Left lung (tissue), 10 donors: ENCODE results near the gene SMIM7. TPM values are rescaled to one million over a fixed set of nuclear protein-coding genes. Genes with fewer than 3 reads are reported as not detected.
A peak's percentile ranks its signal among the peaks of the same experiment; 100 is the strongest.

Experiments used
- ATAC-seq: fragments of 200-7000 bp; cut with Tn5 transposase; one replicate; pipeline ENCODE4 v1.9.1; 2020; ENCODE audit warnings: moderate library complexity
- DNase-seq, 4 donors: peaks; one replicate each; pipeline ENCODE4 v3.0.0-alpha.2; 2013 to 2020
- H3K27ac ChIP-seq, 2 donors: fragments of 200-600 bp; sonication (generic) in 1 of 2; one replicate each; pipeline versions ENCODE4 v1.5.0 to v1.8.0; 2020 to 2021
- H3K27me3 ChIP-seq, 2 donors: fragments of 200-600 bp; sonication (generic) in 1 of 2; one replicate each; pipeline versions ENCODE4 v1.5.0 to v1.8.0; 2020 to 2021
- H3K36me3 ChIP-seq, 2 donors: fragments of 200-600 bp; sonication (generic) in 1 of 2; one replicate each; pipeline versions ENCODE4 v1.5.0 to v1.8.0; 2020 to 2021
- H3K4me1 ChIP-seq, 2 donors: fragments of 200-600 bp; one replicate each; pipeline ENCODE4 v1.8.0; 2021
- H3K4me3 ChIP-seq, 2 donors: fragments of 200-600 bp; sonication (generic) in 1 of 2; one replicate each; pipeline versions ENCODE4 v1.5.0 to v1.8.0; 2020 to 2021; ENCODE audit warnings: mild to moderate bottlenecking in 1 of 2
- H3K9me3 ChIP-seq, 2 donors: fragments of 200-600 bp; sonication (generic) in 1 of 2; one replicate each; pipeline versions ENCODE4 v1.5.0 to v1.8.0; 2020 to 2021
- intact Hi-C, 2 donors: fragments of 100-400 bp; cut with DNase I; formaldehyde crosslinking; loops; one replicate each; pipeline versions ENCODE4 v1.11.2 to v1.14.2; 2022
- polyA plus RNA-seq, 6 donors: library from polyadenylated mRNA; unstranded; fragments of 120-200 nt; gene quantifications; one replicate each; pipeline ENCODE4 v1.2.1, GENCODE V29; 2013; ENCODE audit not compliant: insufficient read length in 6 of 6
- total RNA-seq, 2 donors: library from RNA; stranded (reverse); fragmentation: NEBNext Ultra II Directional; extraction: Animal tissue kit (Norgen Biotek cat#: 25700); gene quantifications; one replicate each; pipeline ENCODE4 v1.2.1, GENCODE V29; 2021
- TF ChIP-seq, protein P1 (sequence below), 2 donors: fragments of 200-600 bp; sonication (generic) in 1 of 2; IDR thresholded peaks; one replicate each; pipeline versions ENCODE4 v1.5.0 to v1.8.0; 2021; ENCODE audit warnings: antibody characterized with exemption in 2 of 2
- donor health status: DM: no; HTN: yes; CAD: no.
- donor health status: DM: no; HTN: no; CAD: no.

Gene SMIM7
- total and polyA plus RNA-seq, 8 donors: 70.7 to 112 (median 99.6) TPM

DNA sequence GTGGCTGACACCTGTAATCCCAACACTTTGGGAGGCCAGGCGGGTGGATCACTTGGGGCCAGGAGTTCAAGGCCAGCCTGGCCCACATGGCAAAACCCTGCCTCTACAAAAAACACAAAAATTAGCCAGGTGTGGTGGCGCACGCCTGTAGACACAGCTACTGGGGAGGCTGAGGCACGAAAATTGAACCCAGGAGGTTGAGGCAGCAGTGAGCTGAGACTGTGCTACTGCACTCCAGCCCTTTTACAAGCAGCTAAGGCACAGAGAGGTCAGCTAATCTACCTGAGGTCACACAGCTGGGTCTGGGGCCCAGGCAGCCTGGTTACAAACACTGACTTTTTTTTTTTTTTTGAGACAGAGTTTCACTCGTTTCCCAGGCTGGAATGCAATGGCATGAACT lies 59.1 kb downstream of the SMIM7 start:
- H3K9me3 ChIP-seq: no peaks in the 10 kb centered on the region
- peaks cover 0 to 12% of the 10 kb centered on the region in 2 donors for H3K4me1 ChIP-seq
- no peak overlapping the region for H3K27ac ChIP-seq
- ATAC-seq (no peak), DNase-seq (no peak)
- no peaks in the 10 kb centered on the region for H3K36me3 ChIP-seq
- intact Hi-C loops: no loop called here
- H3K27me3 ChIP-seq: no peaks in the 10 kb centered on the region
- TF ChIP-seq, protein P1, sequence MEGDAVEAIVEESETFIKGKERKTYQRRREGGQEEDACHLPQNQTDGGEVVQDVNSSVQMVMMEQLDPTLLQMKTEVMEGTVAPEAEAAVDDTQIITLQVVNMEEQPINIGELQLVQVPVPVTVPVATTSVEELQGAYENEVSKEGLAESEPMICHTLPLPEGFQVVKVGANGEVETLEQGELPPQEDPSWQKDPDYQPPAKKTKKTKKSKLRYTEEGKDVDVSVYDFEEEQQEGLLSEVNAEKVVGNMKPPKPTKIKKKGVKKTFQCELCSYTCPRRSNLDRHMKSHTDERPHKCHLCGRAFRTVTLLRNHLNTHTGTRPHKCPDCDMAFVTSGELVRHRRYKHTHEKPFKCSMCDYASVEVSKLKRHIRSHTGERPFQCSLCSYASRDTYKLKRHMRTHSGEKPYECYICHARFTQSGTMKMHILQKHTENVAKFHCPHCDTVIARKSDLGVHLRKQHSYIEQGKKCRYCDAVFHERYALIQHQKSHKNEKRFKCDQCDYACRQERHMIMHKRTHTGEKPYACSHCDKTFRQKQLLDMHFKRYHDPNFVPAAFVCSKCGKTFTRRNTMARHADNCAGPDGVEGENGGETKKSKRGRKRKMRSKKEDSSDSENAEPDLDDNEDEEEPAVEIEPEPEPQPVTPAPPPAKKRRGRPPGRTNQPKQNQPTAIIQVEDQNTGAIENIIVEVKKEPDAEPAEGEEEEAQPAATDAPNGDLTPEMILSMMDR (IDR thresholded peaks at IDR 0.05): no peak
- H3K4me3 ChIP-seq: no peak overlapping the region

DNA sequence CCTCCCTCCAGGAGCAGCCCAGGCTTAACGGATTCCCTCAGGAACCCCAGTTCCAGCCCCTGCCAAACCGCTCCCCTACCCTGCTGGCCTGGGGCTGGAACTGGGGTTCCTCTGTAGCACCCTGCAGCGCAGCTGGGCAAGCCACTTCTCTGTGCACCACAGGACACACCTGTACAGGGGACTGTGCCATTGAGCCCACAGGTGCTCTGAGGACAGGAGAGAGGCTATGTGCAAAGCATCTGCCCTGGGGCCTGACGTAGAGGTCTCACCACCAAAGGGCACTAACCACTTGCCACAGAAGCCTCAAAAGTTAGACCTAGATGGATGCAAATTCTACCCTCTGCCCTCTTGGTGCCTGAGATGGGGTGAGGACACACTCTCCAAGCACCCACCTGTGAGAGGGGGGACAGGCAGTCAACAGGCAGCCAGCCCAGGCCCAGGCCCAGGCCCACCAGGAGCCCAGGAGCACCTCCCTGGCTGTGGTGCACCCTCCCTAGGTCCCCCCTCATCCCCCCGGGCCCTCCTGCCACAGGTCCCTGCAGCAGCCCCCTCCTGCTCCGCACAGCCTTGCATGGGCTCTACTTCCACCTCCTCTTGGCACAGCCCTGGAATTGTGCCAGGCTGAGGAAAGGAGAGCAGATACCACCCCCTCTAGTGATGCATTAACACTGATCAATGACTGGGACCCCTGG lies 60.1 kb downstream of the SMIM7 start:
- TF ChIP-seq, protein P1 (IDR thresholded peaks at IDR 0.05): no peak
- Histone ChIP-seq H3K36me3 (no peaks in the 10 kb centered on the region), H3K27ac (no peak overlapping the region), H3K4me1 (peaks cover 0 to 10% of the 10 kb centered on the region in 2 donors), H3K9me3 (no peaks in the 10 kb centered on the region), H3K4me3 (no peak overlapping the region), H3K27me3 (no peaks in the 10 kb centered on the region)
- DNase-seq (peak in 1 of 4 donors; percentile 38), ATAC-seq (no peak)
- intact Hi-C loops: no loop called here

DNA sequence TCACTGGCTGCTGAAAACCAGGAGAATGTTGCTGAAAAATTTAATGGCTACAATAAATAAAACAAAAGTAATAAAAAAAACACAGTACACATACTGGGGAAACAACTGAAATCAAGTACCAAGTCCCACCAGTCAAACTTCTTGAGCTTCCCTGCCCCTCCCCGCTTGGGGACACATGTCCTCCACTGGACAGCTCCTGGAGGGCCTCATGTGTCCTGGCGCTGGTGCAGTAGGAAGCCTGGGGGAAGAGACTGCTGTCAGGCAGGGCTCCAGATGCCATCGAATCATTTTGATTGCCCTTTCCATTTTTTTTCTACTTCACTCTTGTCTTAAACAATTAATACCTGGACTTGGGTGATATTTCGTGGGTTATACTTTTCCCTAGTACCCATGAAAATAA lies 61.1 kb downstream of the SMIM7 start:
- Histone ChIP-seq H3K27me3 (no peaks in the 10 kb centered on the region), H3K4me3 (no peak overlapping the region), H3K4me1 (peaks cover 0 to 18% of the 10 kb centered on the region in 2 donors), H3K36me3 (no peaks in the 10 kb centered on the region), H3K27ac (no peak overlapping the region), H3K9me3 (no peaks in the 10 kb centered on the region)
- intact Hi-C loops: no loop called here
- TF ChIP-seq, protein P1 (IDR thresholded peaks at IDR 0.05): no peak
- DNase-seq: no peak
- ATAC-seq: no peak

DNA sequence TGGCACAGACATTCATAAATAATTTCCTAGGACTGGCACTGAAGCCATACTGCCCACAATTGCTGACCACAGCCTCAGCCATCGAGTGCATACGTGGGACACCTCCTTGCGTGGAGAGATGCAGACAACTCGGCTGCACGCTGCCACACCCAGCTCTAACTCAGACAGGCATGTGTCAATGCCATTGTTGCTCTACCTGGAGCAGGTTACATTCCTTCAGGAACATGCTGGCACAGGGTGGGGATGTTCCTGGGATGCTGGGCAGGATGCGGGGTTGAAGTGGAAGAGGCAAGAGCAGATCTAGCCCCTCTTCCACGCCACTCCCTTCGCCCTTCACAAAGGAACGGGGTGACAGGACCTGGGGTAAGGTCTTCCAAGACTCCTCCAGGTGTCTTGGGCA lies 63.5 kb downstream of the SMIM7 start:
- no peak overlapping the region for H3K27ac ChIP-seq
- no peaks in the 10 kb centered on the region for H3K27me3 ChIP-seq
- H3K4me3 ChIP-seq: no peak overlapping the region
- intact Hi-C loops: no loop called here
- no peaks in the 10 kb centered on the region for H3K36me3 ChIP-seq
- ATAC-seq: no peak
- peak in 1 of 4 donors; percentile 31 for DNase-seq
- peaks cover 0 to 40% of the 10 kb centered on the region in 2 donors for H3K4me1 ChIP-seq
- H3K9me3 ChIP-seq: no peaks in the 10 kb centered on the region
- TF ChIP-seq, protein P1 (IDR thresholded peaks at IDR 0.05): no peak

Other genes starting within 250 kb of the SMIM7 start
- gene EPS15L1, start 188.2 kb downstream of the SMIM7 start, total RNA-seq: 10 to 100 TPM; 31.9 to 48.1 TPM
- gene EPS15L1, start 188.2 kb downstream of the SMIM7 start, polyA plus RNA-seq: 10 to 100 TPM; 29.7 to 36.4 (median 33.0) TPM
- not detected for gene CALR3, start 164.0 kb downstream of the SMIM7 start, total RNA-seq
- under 1 TPM in 1 of 6 donors, not detected in 5; 0.26 TPM for gene CALR3, start 164.0 kb downstream of the SMIM7 start, polyA plus RNA-seq
- gene C19orf44, start 163.8 kb downstream of the SMIM7 start, total RNA-seq: 1 to 10 TPM; 4.9 to 6.1 TPM
- 10 to 100 TPM; 12.6 to 18.7 (median 15.6) TPM for gene C19orf44, start 163.8 kb downstream of the SMIM7 start, polyA plus RNA-seq
- 10 to 100 TPM; 28.1 to 38.0 TPM for gene CHERP, start 117.7 kb downstream of the SMIM7 start, total RNA-seq
- gene CHERP, start 117.7 kb downstream of the SMIM7 start, polyA plus RNA-seq: 10 to 100 TPM; 36.1 to 52.3 (median 43.9) TPM
- 10 to 100 TPM; 47.0 to 55.9 TPM for gene SLC35E1, start 87.7 kb downstream of the SMIM7 start, total RNA-seq
- 10 to 100 TPM; 46.5 to 56.7 (median 50.6) TPM for gene SLC35E1, start 87.7 kb downstream of the SMIM7 start, polyA plus RNA-seq
- gene MED26, start 31.9 kb downstream of the SMIM7 start, total RNA-seq: 10 to 100 TPM; 10.0 to 10.3 TPM
- gene MED26, start 31.9 kb downstream of the SMIM7 start, polyA plus RNA-seq: 1 to 10 TPM; 7.0 to 9.7 (median 8.4) TPM
- gene TMEM38A, start 995 bp upstream of the SMIM7 start, total RNA-seq: 1 to 10 TPM; 4.8 to 5.9 TPM
- gene TMEM38A, start 995 bp upstream of the SMIM7 start, polyA plus RNA-seq: 1 to 10 TPM; 3.4 to 4.8 (median 4.1) TPM
- gene NWD1, start 59.7 kb upstream of the SMIM7 start, total RNA-seq: 1 to 10 TPM in 1 of 2 donors, not detected in 1; 1.2 TPM
- gene NWD1, start 59.7 kb upstream of the SMIM7 start, polyA plus RNA-seq: under 1 TPM; 0.11 to 0.55 (median 0.41) TPM
- gene SIN3B, start 169.3 kb upstream of the SMIM7 start, total RNA-seq: 10 to 100 TPM; 46.3 to 52.7 TPM
- 10 to 100 TPM; 60.6 to 91.1 (median 77.6) TPM for gene SIN3B, start 169.3 kb upstream of the SMIM7 start, polyA plus RNA-seq
- 10 to 100 TPM in 1 of 2 donors, 1 to 10 TPM in 1; 3.1 to 14.8 TPM for gene F2RL3, start 228.9 kb upstream of the SMIM7 start, total RNA-seq
- 1 to 10 TPM in 5 of 6 donors, under 1 TPM in 1; 0.63 to 2.0 (median 1.2) TPM for gene F2RL3, start 228.9 kb upstream of the SMIM7 start, polyA plus RNA-seq